ENCODE data around the gene ZNF143. TPM values are rescaled to one million over a fixed set of nuclear protein-coding genes. Genes with fewer than 3 reads are reported as not detected.

Gene ZNF143
- total RNA-seq, 1 donor from 2014 or later, result 28.3 TPM

DNA sequence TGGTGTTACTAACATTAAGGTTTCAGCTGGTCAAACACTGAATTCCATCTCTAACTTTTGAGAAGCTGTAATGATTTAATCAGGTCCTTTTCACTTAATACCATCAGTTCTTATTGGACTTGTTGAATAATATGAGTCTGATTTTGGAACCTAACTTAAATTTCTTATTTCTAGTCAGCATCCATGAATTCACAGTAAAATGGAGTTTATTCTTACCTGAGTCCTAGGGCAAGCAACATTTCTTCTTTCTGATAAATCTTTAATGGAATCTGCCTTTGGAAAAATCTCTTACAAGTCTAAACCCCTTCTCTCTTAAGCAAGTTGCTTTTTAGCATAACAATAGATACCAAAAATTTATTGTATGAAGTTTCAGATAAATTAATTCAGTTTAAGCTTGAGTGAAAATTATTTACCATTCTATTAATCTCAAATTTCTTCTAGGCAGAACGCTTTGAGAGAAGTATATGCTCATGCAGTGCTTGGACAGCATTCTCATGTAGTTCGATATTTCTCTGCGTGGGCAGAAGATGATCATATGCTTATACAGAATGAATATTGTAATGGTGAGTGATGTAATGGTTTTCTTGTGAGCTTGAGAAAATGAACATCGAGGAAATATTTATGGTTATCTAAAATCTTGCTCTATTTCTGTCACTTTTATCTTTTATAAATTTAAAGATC lies 116.0 kb downstream of the ZNF143 start:
- Histone ChIP-seq H3K27me3 (ENCODE audit: insufficient read depth, low read length) (no peaks in the 10 kb centered on the region), H3K4me3 (ENCODE audit: insufficient read depth, low read depth, low read length) (peak overlapping the region; percentile 89), H3K9ac (ENCODE audit: low read length) (peak overlapping the region; percentile 100), H3K79me2 (ENCODE audit: insufficient read depth, low read length) (peaks cover 86% of the 10 kb centered on the region), H3K27ac (ENCODE audit: low read depth, low read length) (peak overlapping the region; percentile 97), H2AFZ (ENCODE audit: low read depth, low read length) (no peak overlapping the region), H3K9me3 (ENCODE audit: insufficient read depth, low read depth, low read length) (no peaks in the 10 kb centered on the region), H3K36me3 (ENCODE audit: insufficient read depth, low read length) (peaks cover 52% of the 10 kb centered on the region), H3K4me1 (ENCODE audit: insufficient read depth, low read length) (peaks cover 18% of the 10 kb centered on the region), H4K20me1 (ENCODE audit: insufficient read depth, low read length) (peaks cover 16% of the 10 kb centered on the region), H3K4me2 (ENCODE audit: low read length) (peak overlapping the region; percentile 95)
- H3K36me3 Mint-ChIP-seq (ENCODE audit: low read depth, unreplicated experiment), result peaks cover 15% of the 10 kb centered on the region
- H3K9me3 Mint-ChIP-seq (ENCODE audit: unreplicated experiment), result no peaks in the 10 kb centered on the region
- no peaks in the 10 kb centered on the region for H3K27me3 Mint-ChIP-seq (ENCODE audit: low read depth, unreplicated experiment)
- no peak for TF ChIP-seq EZH2 (IDR thresholded peaks at IDR 0.05; ENCODE audit: insufficient read depth, low read length)
- TF ChIP-seq, protein P1, sequence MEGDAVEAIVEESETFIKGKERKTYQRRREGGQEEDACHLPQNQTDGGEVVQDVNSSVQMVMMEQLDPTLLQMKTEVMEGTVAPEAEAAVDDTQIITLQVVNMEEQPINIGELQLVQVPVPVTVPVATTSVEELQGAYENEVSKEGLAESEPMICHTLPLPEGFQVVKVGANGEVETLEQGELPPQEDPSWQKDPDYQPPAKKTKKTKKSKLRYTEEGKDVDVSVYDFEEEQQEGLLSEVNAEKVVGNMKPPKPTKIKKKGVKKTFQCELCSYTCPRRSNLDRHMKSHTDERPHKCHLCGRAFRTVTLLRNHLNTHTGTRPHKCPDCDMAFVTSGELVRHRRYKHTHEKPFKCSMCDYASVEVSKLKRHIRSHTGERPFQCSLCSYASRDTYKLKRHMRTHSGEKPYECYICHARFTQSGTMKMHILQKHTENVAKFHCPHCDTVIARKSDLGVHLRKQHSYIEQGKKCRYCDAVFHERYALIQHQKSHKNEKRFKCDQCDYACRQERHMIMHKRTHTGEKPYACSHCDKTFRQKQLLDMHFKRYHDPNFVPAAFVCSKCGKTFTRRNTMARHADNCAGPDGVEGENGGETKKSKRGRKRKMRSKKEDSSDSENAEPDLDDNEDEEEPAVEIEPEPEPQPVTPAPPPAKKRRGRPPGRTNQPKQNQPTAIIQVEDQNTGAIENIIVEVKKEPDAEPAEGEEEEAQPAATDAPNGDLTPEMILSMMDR (IDR thresholded peaks at IDR 0.05; ENCODE audit: insufficient read depth, low read depth, low read length), result no peak
- peak; percentile 62 for DNase-seq (ENCODE audit: low read depth)
- H3K27ac Mint-ChIP-seq (ENCODE audit: unreplicated experiment), result peak overlapping the region; percentile 91
- FAIRE-seq, result no peak
- H3K4me1 Mint-ChIP-seq (ENCODE audit: low read depth, unreplicated experiment), result peaks cover 9% of the 10 kb centered on the region
- peak overlapping the region; percentile 97 for H3K4me3 Mint-ChIP-seq (ENCODE audit: unreplicated experiment)

DNA sequence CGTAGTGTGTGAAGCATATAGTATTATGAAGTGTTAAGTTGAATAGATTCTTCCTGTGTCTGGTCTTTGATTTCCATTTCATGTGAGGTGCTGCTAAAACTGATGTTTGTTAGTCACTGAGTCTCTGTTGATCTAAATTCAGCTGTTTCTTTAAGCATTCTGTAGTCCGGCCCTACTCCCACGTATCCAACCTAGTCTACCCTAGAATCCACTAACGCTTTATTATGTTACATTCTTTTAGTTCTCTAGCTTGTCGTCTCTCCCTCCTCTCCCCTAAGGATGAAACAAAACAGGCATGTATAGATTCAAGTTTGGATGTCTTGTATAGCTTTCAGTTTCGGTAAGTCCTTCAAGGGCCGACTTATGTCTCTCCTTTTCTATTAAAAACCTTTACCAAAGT lies 116.7 kb downstream of the ZNF143 start:
- Mint-ChIP-seq H3K4me1 (ENCODE audit: low read depth, unreplicated experiment) (peaks cover 6% of the 10 kb centered on the region), H3K9me3 (ENCODE audit: unreplicated experiment) (no peaks in the 10 kb centered on the region), H3K27me3 (ENCODE audit: low read depth, unreplicated experiment) (no peaks in the 10 kb centered on the region), H3K4me3 (ENCODE audit: unreplicated experiment) (peak overlapping the region; percentile 97), H3K36me3 (ENCODE audit: low read depth, unreplicated experiment) (peaks cover 20% of the 10 kb centered on the region), H3K27ac (ENCODE audit: unreplicated experiment) (peak overlapping the region; percentile 91)
- H3K9ac ChIP-seq (ENCODE audit: low read length), result peak overlapping the region; percentile 100
- H3K36me3 ChIP-seq (ENCODE audit: insufficient read depth, low read length), result peaks cover 57% of the 10 kb centered on the region
- no peaks in the 10 kb centered on the region for H3K9me3 ChIP-seq (ENCODE audit: insufficient read depth, low read depth, low read length)
- peaks cover 18% of the 10 kb centered on the region for H3K4me1 ChIP-seq (ENCODE audit: insufficient read depth, low read length)
- TF ChIP-seq, protein P1 (IDR thresholded peaks at IDR 0.05; ENCODE audit: insufficient read depth, low read depth, low read length), result no peak
- no peak for TF ChIP-seq EZH2 (IDR thresholded peaks at IDR 0.05; ENCODE audit: insufficient read depth, low read length)
- peaks cover 89% of the 10 kb centered on the region for H3K79me2 ChIP-seq (ENCODE audit: insufficient read depth, low read length)
- DNase-seq (ENCODE audit: low read depth) (peak; percentile 46), FAIRE-seq (no peak)
- H3K27ac ChIP-seq (ENCODE audit: low read depth, low read length), result peak overlapping the region; percentile 97
- no peak overlapping the region for H2AFZ ChIP-seq (ENCODE audit: low read depth, low read length)
- H3K4me3 ChIP-seq (ENCODE audit: insufficient read depth, low read depth, low read length), result peak overlapping the region; percentile 89
- peak overlapping the region; percentile 95 for H3K4me2 ChIP-seq (ENCODE audit: low read length)
- peaks cover 20% of the 10 kb centered on the region for H4K20me1 ChIP-seq (ENCODE audit: insufficient read depth, low read length)
- H3K27me3 ChIP-seq (ENCODE audit: insufficient read depth, low read length), result no peaks in the 10 kb centered on the region

Other genes starting within 250 kb of the ZNF143 start
- gene DENND5A, start 195.7 kb upstream of the ZNF143 start, total RNA-seq, result 147 and 156 TPM in 2 replicates
- 43.6 and 43.8 TPM in 2 replicates for gene TMEM41B, start 146.4 kb upstream of the ZNF143 start, total RNA-seq
- gene IPO7, start 76.4 kb upstream of the ZNF143 start, total RNA-seq, result 142 and 158 TPM in 2 replicates
- 29.3 and 50.7 TPM in 2 replicates for gene WEE1, start 112.7 kb downstream of the ZNF143 start, total RNA-seq
- 28.6 and 33.7 TPM in 2 replicates for gene SWAP70, start 203.1 kb downstream of the ZNF143 start, total RNA-seq